ENCODE data around the gene PSMC2.

DNA sequence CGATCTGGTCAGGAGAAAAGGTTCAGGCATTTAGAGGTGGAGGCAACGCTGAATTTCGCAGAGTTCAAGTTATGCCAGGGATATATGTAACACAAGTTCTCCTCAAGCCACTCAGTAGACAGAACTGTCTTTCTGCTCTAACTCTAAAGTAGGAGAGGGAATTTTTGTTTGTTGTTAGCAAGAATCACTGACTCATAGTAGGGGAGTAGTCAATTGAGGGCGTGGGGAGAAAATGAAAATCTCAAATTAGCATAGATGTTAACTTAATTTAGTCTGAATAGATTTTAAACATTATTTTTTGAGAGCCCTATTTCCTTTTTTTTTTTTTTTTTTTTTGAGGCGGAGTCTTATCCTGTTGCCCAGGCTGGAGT lies 34.6 kb downstream of the PSMC2 start:
- no peak for TF ChIP-seq EZH2 (IDR thresholded peaks at IDR 0.05)
- no peak for TF ChIP-seq FOXP2 (optimal IDR thresholded peaks at IDR 0.05; ENCODE audit: control extremely low read depth, extremely low read length, insufficient read depth)
- no peak for TF ChIP-seq POLR2AphosphoS5 (IDR thresholded peaks at IDR 0.05; ENCODE audit: borderline replicate concordance, low read depth, low read length)
